Epidermal melanocyte (primary cell): Measurements from ENCODE around the gene SAP30.

Experiments used
- DNase-seq: peaks from one replicate; pipeline ENCODE4 v3.0.0; 2011; ENCODE audit warnings: low spot score; ENCODE audit not compliant: insufficient read length

SAP30 gene

GRCh38 chr4:173367285-173367684 is 3.5 kb upstream of the SAP30 start:
- no peak for DNase-seq

GRCh38 chr4:173367946-173368345 is 2.8 kb upstream of the SAP30 start:
- DNase-seq = no peak

DNA sequence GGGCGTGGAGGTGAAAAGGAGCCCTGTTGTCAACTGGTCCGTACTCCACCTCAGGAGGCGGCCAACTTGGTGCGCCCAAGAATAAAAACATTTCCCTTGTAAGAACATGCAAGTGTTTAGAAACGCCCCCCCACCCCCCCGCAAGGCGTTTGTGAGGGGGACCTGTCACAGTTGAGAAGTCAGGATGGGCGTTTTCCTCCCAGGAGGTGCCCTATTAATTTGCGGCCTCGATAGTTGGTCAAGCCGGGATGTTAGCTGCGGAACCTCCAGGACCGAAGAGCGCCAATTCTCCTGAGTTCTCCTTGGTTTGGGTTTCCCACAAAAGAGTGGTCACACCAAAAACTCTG is 651 bp upstream of the SAP30 start:
- DNase-seq = no peak

DNA sequence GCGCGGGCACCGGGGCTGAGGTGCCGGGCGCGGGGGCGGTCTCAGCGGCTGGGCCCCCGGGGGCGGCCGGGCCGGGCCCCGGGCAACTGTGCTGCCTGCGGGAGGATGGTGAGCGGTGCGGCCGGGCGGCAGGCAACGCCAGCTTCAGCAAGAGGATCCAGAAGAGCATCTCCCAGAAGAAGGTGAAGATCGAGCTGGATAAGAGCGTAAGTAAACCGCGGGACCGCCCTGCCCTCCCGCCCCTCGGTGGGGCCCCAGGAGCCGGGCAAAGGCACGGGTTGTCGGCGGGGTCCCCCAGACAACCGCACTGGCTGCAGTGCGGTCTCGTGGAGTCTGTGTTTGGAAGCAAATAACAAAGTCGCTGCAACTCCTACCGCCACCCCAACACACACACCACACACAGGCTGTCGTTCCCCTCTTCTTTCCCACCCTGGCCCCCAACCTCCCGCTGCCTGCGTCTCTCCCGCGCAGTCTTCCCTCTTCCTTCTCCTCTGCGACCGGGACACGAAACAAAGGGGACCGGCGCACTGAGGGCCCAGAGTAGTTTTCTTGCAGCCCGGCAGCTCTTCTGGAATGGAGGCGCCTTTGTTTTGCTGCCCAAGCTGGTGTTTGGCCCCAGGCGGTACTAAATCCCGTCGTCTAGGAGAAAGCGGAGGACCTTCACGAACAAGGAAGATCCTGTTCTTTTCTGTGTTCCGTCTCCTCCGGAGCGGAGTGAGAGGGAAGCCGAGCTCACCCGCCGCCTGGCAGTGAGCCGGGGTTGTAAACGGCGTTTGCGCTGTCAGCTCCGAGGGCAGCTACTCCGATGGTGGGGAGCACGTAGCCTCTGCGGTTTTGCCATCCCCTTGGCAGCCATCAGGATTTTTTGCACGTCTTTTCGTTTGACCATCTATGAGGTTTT is 788 bp downstream of the SAP30 start:
- peak; percentile 54 for DNase-seq

DNA sequence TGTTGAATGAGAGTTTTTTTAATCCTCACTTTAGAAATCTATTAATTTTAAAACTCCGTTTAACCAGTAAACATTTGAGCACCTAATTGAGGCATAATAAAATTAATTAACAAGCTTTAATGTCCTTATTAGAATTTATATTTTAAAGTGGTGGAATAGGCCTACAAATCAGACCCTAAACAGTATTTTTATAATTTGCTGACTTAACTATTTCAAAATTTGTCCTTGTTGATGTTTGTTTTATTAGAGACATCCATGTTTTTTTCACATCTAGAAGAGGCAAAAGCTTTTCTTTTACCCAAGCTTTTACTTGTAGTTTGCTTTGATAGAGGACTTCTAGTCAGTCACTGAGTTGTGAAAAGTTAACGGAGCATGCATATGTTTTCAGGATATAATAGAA is 3.8 kb downstream of the SAP30 start:
- no peak for DNase-seq

DNA sequence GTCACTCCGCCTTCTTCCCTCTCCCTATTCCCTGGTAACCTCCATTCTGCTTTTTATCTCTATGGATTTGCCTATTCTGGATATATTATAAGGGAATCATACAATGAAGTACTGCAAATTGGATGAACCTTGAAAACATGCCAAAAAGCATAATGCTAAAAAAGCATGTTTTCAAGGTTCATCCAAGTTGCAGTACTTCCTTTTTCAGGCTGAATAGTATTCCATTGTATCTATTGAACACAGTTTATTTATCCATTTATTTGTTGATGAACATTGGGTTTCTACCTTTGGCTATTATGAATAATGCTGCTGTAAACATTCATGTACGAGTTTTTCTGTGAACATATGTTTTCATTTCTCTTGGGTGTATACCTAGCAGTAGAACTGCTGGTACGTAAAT is 9.2 kb downstream of the SAP30 start:
- DNase-seq = no peak

- no peak for DNase-seq
Measured at GRCh38 chr4:173380987-173381386, 10.2 kb downstream of the SAP30 start.

DNA sequence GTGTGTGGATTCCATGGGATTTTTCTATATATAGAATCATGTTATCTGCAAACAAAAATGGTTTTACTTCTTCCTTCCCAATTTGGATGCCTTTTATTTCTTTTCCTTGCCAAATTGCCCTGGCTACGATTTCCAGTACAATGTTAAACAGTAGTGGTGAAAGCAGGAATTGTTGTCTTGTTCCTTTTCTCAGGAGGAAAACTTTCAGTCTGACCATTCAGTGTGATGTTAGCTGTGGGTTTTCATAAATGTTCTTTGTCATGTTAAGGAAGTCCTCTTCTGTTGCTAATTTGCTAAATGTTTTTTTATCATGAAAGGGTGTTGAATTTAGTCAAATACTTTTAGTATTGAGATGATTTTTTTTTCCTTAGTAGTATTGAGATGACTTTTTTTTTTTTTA is 10.9 kb downstream of the SAP30 start:
- DNase-seq = no peak

DNA sequence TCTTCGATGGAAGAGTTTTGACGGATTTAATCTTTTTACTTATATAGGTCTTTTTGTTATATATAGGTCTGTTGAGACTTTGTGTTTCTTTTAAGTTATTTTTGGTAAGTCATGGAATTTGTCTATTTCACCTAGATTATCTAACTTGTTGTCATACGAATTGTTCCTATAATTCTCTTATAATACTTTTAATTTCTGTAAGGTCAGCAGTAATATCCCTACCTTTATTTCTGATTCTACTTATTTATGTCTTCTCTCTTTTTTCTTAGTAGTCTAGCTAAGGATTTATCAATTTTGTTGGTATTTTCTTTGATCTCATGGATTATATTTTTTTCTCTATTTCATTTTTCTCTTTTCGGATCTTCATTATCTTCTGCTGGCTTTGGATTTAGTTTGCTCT is 11.6 kb downstream of the SAP30 start:
- no peak for DNase-seq

GRCh38 chr4:173386751-173387150 is 16.0 kb downstream of the SAP30 start:
- no peak for DNase-seq

DNA sequence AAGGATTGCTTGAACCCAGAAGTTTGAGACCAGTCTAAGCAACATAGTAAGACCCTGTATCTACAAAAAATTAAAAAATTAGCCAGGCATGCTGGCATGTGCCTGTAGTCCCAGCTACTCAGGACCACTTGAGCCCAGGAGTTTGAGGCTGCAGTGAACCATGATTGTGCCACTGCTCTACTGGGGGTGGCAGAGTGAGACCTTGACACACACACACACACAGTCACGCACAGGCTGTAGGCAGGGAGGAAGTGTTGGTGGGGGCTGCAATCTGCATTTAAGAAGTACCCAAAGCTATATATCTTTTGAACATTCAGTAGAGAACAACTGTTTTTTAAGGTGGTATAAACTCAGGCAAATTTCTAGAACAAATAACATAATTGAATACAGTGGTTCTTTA is 20.9 kb downstream of the SAP30 start:
- DNase-seq = no peak

DNA sequence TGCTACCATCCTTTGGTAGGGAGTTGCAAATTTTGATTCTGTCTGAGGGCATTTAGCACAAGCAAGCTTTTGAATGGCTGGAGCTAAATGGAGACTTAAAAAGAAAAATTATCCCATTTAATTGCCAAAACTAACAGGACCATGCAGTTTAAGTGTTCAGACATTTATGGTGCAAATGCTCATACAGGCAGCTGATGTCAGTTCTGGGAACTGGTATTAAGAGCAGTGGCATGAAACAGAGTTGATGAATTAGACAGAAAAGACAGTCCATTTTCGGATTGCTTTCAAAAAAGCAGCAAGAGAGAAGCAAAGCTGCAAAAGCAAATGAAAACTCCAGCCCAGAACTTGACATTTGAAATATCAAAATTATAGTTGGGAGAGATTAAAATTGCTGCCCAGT is 26.9 kb downstream of the SAP30 start:
- no peak for DNase-seq

- DNase-seq = no peak
Measured at GRCh38 chr4:173398220-173398619, 27.5 kb downstream of the SAP30 start.

GRCh38 chr4:173398779-173399415 is 28.1 kb downstream of the SAP30 start, which contains the start of gene SCRG1:
Gene SCRG1 (minus strand): TSS chr4:173399116. CDS start chr4:173391414, 7,702 bp downstream.
- no peak for DNase-seq

- DNase-seq = no peak
Measured at GRCh38 chr4:173401063-173401462, 30.3 kb downstream of the SAP30 start.

GRCh38 chr4:173403051-173403450 is 32.3 kb downstream of the SAP30 start:
- DNase-seq = no peak

- DNase-seq = no peak
Measured at GRCh38 chr4:173404296-173404865, 33.6 kb downstream of the SAP30 start.

- DNase-seq = no peak
Measured at GRCh38 chr4:173405840-173406606, 35.3 kb downstream of the SAP30 start.

GRCh38 chr4:173410079-173410478 is 39.3 kb downstream of the SAP30 start:
- no peak for DNase-seq

- DNase-seq = no peak
Measured at GRCh38 chr4:173411106-173411693, 40.4 kb downstream of the SAP30 start.

- no peak for DNase-seq
Measured at GRCh38 chr4:173413036-173413435, 42.3 kb downstream of the SAP30 start.
